ENCODE results near the gene AVEN. TPM values are rescaled to one million over a fixed set of nuclear protein-coding genes. Genes with fewer than 3 reads are reported as not detected.

The AVEN gene
- total and polyA plus RNA-seq, 12 donors, result 6.9 to 22.9 (median 13.7) TPM

- Histone ChIP-seq H3K4me3 (no peak overlapping the region), H3K4me1 (replicated peaks in 1 of 2) (no peaks in the 10 kb centered on the region), H3K27me3 (no peaks in the 10 kb centered on the region), H3K27ac (no peak overlapping the region), H3K9me3 (replicated peaks in 1 of 3) (peaks cover 0 to 6% (median 0%) of the 10 kb centered on the region in 3 donors), H3K36me3 (replicated peaks in 1 of 2) (no peaks in the 10 kb centered on the region)
- WGBS, 4 donors, result 88 to 95% (median 94%) methylated on average over 2 of the region's 2 CpGs
- DNase-seq, result no peak
- intact Hi-C loops (cut with DNase I), result no loop called here
- TF ChIP-seq CTCF (IDR thresholded peaks at IDR 0.05) (no peak), POLR2A (IDR thresholded peaks at IDR 0.05) (no peak)
These were observed 10.1 kb upstream of the AVEN start for GRCh38 chr15:34049112-34049511.

- Histone ChIP-seq H3K9me3 (replicated peaks in 1 of 3) (peaks cover 0 to 6% (median 0%) of the 10 kb centered on the region in 3 donors), H3K27me3 (no peaks in the 10 kb centered on the region), H3K27ac (no peak overlapping the region), H3K36me3 (replicated peaks in 1 of 2) (no peaks in the 10 kb centered on the region), H3K4me3 (no peak overlapping the region), H3K4me1 (replicated peaks in 1 of 2) (no peaks in the 10 kb centered on the region)
- no peak for TF ChIP-seq CTCF (IDR thresholded peaks at IDR 0.05)
- no peak for TF ChIP-seq POLR2A (IDR thresholded peaks at IDR 0.05)
- 58 to 91% (median 83%) methylated on average over 6 to 10 of the region's 10 CpGs for WGBS, 4 donors
- DNase-seq, result no peak
- intact Hi-C loops (cut with DNase I), result no loop called here
These were observed 9.1 kb upstream of the AVEN start for GRCh38 chr15:34047893-34048775.

GRCh38 chr15:34046471-34047145 is 7.6 kb upstream of the AVEN start:
- Histone ChIP-seq H3K4me1 (replicated peaks in 1 of 2) (no peaks in the 10 kb centered on the region), H3K9me3 (replicated peaks in 1 of 3) (peaks cover 0 to 6% (median 0%) of the 10 kb centered on the region in 3 donors), H3K27me3 (no peaks in the 10 kb centered on the region), H3K4me3 (no peak overlapping the region), H3K36me3 (replicated peaks in 1 of 2) (no peaks in the 10 kb centered on the region), H3K27ac (no peak overlapping the region)
- TF ChIP-seq CTCF (IDR thresholded peaks at IDR 0.05), result no peak
- TF ChIP-seq POLR2A (IDR thresholded peaks at IDR 0.05), result no peak
- 89 to 93% (median 91%) methylated on average over 14 to 16 of the region's 16 CpGs for WGBS, 4 donors
- intact Hi-C loops (cut with DNase I), result no loop called here
- DNase-seq, result no peak

- no peaks in the 10 kb centered on the region for H3K27me3 ChIP-seq
- intact Hi-C loops (cut with DNase I), result no loop called here
- DNase-seq, result no peak
- no peak for TF ChIP-seq CTCF (IDR thresholded peaks at IDR 0.05)
- TF ChIP-seq POLR2A (IDR thresholded peaks at IDR 0.05), result no peak
- no peak overlapping the region for H3K27ac ChIP-seq
- peaks cover 0 to 9% of the 10 kb centered on the region in 2 donors for H3K4me1 ChIP-seq (replicated peaks in 1 of 2)
- WGBS, 4 donors, result 45 to 61% (median 53%) methylated on average over 2 of the region's 2 CpGs
- no peaks in the 10 kb centered on the region for H3K9me3 ChIP-seq (replicated peaks in 1 of 3)
- no peaks in the 10 kb centered on the region for H3K36me3 ChIP-seq (replicated peaks in 1 of 2)
- H3K4me3 ChIP-seq, result no peak overlapping the region
These were observed 4.8 kb upstream of the AVEN start for GRCh38 chr15:34043813-34044212.
